Natural killer cell treated with Interleukin-12 subunit alpha and Interleukin-12 subunit beta and Interleukin-15 and Interleukin-18, amount 100 ng/mL, for 72 hours (primary cell): Measurements from ENCODE around the gene CHST13. TPM values are rescaled to one million over a fixed set of nuclear protein-coding genes. Genes with fewer than 3 reads are reported as not detected.
A peak's percentile ranks its signal among the peaks of the same experiment; 100 is the strongest.

Experiments used
- ATAC-seq, 2 donors: fragments of 150-1000 bp; cut with Tn5 transposase in 1 of 2; sonication (Bioruptor Pico), chemical (Tn5 transposase) in 1 of 2; 2 replicates each; pipeline ENCODE4 v1.10.0; 2021
- DNase-seq: peaks from one replicate; pipeline ENCODE4 v3.0.0; 2022; ENCODE audit warnings: low spot score
- H3K27ac Mint-ChIP-seq, 2 donors: 1 replicate in 1 of 2; 2 replicates in 1 of 2; pipeline ENCODE4 v1.8.0; 2022; ENCODE audit warnings: mixed read lengths in 2 of 2, mild to moderate bottlenecking in 1 of 2, moderate library complexity in 1 of 2
- H3K27me3 Mint-ChIP-seq, 2 donors: 1 replicate in 1 of 2; 2 replicates in 1 of 2; pipeline ENCODE4 v1.8.0; 2022; ENCODE audit warnings: mixed read lengths in 2 of 2
- H3K36me3 Mint-ChIP-seq: one replicate; pipeline ENCODE4 v1.8.0; 2022; ENCODE audit warnings: mixed read lengths
- H3K4me1 Mint-ChIP-seq, 2 donors: 1 replicate in 1 of 2; 2 replicates in 1 of 2; pipeline ENCODE4 v1.8.0; 2022; ENCODE audit warnings: low read depth in 2 of 2, mixed read lengths in 2 of 2, mild to moderate bottlenecking in 1 of 2
- H3K4me3 Mint-ChIP-seq: one replicate; pipeline ENCODE4 v1.8.0; 2022; ENCODE audit warnings: mixed read lengths
- H3K9me3 Mint-ChIP-seq: 2 replicates; pipeline ENCODE4 v1.8.0; 2022; ENCODE audit warnings: mixed read lengths
- total RNA-seq, 2 donors: library from RNA; stranded (reverse); gene quantifications; one replicate each; pipeline ENCODE4 v1.2.3, GENCODE V29; 2022

The CHST13 gene
- total RNA-seq, 2 donors from 2014 or later, result 0.98 TPM; not detected in 1

DNA sequence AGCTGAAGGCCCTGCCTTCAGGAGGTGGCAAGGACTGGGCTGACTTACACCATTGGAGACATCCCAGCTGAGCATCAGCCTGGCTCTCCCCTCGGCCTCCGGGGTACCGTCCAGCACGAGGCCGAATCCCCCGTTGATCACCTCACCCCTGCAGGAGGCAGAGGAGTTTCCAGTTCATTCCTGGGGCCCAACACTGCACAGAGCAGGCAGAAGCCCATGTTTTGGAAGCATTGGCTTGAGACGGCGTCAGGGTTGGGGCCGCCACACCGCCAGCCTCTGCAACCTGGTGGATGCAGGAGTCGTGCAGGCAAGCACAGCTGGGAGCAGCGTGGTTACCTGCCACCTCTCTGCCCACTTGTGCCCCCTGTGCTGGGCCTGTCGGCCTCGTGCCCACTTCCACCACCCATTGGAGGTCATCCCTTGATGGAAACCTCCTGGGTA is 40.6 kb upstream of the CHST13 start:
- H3K36me3 Mint-ChIP-seq, result no peaks in the 10 kb centered on the region
- no peak overlapping the region for H3K27ac Mint-ChIP-seq
- no peak for ATAC-seq
- H3K4me3 Mint-ChIP-seq, result no peak overlapping the region
- H3K9me3 Mint-ChIP-seq, result no peaks in the 10 kb centered on the region
- no peak for DNase-seq
- peaks cover 7% of the 10 kb centered on the region in 2 donors for H3K4me1 Mint-ChIP-seq
- H3K27me3 Mint-ChIP-seq, result no peaks in the 10 kb centered on the region

DNA sequence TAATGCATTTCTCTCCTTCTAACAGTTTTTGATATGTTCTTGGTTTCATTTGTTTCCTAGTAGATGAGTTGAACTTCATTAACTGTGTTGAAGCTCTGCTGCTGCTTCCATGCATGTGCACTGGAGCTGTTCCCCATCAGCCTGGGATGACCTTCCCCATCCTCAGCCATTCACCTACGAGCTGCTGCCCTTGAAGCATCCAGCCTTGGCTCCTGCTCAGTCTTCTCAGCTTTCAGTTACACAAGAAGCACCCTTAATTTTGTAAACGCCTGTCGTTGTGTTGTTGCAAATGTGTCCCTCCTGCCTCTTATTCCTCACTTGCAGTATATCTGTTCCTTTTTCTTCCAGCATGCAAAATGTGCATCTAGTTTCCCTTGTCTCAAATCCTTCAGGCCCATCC is 39.8 kb upstream of the CHST13 start:
- Mint-ChIP-seq H3K4me3 (no peak overlapping the region), H3K4me1 (peaks cover 7% of the 10 kb centered on the region in 2 donors), H3K27ac (no peak overlapping the region), H3K36me3 (no peaks in the 10 kb centered on the region), H3K27me3 (no peaks in the 10 kb centered on the region), H3K9me3 (no peaks in the 10 kb centered on the region)
- no peak for DNase-seq
- ATAC-seq, result no peak

DNA sequence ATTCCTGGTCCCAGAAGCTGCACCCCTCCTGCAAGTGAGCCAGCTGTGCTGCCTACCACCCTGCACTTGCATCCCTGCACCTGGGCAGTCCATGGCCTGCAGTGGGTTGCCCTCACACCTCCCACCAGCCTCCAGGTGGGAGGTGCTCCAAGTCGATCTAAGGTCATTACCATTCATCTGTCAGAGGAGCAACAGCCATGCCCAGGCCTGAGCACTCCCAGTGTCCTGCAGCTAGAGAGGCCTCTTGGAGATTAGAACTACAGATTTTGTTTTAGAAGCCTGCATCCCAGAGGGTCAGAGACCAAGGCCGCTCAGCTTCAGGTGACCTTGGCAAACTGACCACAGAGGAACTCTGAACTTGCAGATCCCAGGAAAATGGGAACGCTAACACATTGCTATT is 39.3 kb upstream of the CHST13 start:
- ATAC-seq (no peak), DNase-seq (no peak)
- Mint-ChIP-seq H3K9me3 (no peaks in the 10 kb centered on the region), H3K4me3 (no peak overlapping the region), H3K27me3 (no peaks in the 10 kb centered on the region), H3K27ac (no peak overlapping the region), H3K4me1 (peaks cover 7% of the 10 kb centered on the region in 2 donors), H3K36me3 (no peaks in the 10 kb centered on the region)

DNA sequence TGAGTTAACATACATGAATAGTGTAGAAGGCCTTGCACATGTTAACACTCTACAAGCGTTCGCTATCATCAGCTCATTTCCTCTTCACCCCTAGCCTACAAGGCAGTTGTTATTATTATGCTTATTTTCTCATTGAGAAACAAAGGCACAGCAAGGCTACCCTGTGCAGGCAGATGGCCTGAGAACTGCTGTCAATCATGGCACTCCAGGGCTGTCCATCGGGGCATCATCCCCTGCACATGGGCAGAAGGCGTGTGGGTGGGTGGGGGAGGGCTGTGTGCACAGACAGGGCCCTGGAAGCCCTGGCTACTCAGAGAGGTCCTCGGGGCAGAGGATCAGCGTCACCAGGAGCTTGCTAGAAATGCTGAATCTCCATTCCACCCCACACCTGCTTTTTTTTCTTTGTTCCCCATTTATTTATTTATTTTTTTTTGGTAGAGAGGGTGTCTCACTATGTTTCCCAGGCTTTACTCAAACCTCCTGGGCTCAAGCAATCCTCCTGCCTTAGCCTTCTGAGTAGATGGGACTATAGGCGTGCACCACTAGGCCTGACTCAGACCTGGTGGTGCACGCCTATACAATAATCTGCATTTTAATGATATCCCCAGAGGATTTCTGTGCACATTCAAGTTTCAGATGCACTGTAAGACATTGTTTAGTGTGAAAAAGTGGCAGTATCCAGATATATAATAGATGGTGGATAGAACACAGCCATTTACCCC is 38.6 kb upstream of the CHST13 start:
- DNase-seq (no peak), ATAC-seq (no peak)
- Mint-ChIP-seq H3K27me3 (no peaks in the 10 kb centered on the region), H3K9me3 (no peaks in the 10 kb centered on the region), H3K36me3 (no peaks in the 10 kb centered on the region), H3K4me3 (no peak overlapping the region), H3K27ac (no peak overlapping the region), H3K4me1 (peaks cover 7% of the 10 kb centered on the region in 2 donors)

DNA sequence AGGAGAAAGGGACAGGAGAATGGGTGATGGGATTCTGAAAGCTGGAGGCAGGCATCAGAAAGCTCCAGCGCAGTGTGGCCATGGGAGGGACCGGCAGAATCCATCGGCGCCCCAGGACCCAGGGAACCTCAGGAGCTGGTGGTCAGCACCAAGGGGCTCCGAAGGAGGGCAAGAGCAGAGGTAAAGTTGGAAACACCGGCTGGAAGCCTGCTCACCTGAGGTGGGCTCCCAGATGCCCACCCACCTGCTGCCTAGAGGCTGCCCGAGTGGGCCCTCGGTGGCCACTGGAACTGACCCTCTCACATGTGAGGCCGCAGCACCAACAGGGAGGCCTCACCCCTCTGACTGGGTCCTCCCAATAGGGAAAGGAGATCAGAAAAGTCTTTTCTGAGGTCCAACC is 38.0 kb upstream of the CHST13 start:
- Mint-ChIP-seq H3K36me3 (no peaks in the 10 kb centered on the region), H3K27me3 (no peaks in the 10 kb centered on the region), H3K9me3 (no peaks in the 10 kb centered on the region), H3K4me1 (peaks cover 7% of the 10 kb centered on the region in 2 donors), H3K4me3 (no peak overlapping the region), H3K27ac (no peak overlapping the region)
- ATAC-seq (no peak), DNase-seq (no peak)

GRCh38 chr3:126486360-126486847 is 37.6 kb upstream of the CHST13 start:
- H3K36me3 Mint-ChIP-seq, result no peaks in the 10 kb centered on the region
- DNase-seq (no peak), ATAC-seq (no peak)
- H3K4me1 Mint-ChIP-seq, result peaks cover 7% of the 10 kb centered on the region in 2 donors
- H3K27me3 Mint-ChIP-seq, result no peaks in the 10 kb centered on the region
- H3K4me3 Mint-ChIP-seq, result no peak overlapping the region
- no peaks in the 10 kb centered on the region for H3K9me3 Mint-ChIP-seq
- no peak overlapping the region for H3K27ac Mint-ChIP-seq

DNA sequence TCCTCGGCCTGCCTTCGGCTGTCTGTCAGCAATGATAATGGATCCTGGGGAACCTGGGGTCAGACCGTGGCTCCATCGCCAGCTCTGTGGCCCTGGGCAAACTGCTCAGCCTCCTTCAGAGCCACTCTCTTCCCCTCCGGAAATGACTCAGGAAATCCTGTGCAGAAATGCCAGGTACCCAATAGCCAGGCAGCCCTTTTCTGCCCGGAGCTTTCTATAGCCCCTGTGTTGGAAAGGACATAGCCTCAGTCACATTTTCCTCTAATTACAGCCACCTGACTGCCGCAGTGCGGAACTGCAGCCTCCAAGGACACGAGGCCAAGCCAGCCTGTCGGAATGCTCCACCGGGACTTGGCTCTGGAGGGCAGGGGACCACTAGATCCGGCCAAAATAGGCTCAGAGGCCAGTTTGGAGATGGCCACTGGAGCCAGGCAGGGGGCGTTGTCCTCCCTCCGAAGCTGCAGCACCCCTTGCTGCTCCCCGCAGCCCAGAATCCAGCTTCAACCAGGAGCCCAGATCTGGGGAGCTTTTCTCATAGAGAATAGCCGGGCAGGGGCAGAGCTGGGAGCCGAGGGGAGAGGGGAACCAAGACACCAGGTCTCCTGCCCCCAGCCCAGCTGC is 36.7 kb upstream of the CHST13 start:
- H3K36me3 Mint-ChIP-seq, result no peaks in the 10 kb centered on the region
- peak overlapping the region in 1 of 2 donors; percentile 70 for H3K27ac Mint-ChIP-seq
- no peaks in the 10 kb centered on the region for H3K27me3 Mint-ChIP-seq
- no peak for DNase-seq
- peak; percentile 48 to 58 for ATAC-seq
- H3K4me3 Mint-ChIP-seq, result no peak overlapping the region
- no peaks in the 10 kb centered on the region for H3K9me3 Mint-ChIP-seq
- peaks cover 7% of the 10 kb centered on the region in 2 donors for H3K4me1 Mint-ChIP-seq

DNA sequence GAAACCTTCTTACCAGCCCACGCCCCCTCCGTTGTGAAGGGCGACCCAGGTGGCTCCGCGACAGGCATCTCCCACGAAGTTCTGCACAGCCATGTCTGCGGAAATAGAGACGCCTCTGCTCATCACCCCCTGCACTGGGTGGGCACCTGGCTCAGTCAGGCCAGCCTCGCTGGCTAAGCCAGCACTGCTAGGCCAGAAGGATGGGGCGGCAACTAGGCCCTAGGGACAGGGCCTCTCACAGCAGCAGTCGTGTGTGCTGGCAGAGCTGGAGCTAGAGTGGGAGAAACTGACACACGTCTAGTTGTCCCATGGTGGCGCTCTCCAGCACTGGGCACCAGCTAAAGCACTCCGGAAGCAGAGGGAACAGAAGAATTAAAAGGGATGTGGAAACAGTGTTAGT is 35.8 kb upstream of the CHST13 start:
- no peaks in the 10 kb centered on the region for H3K27me3 Mint-ChIP-seq
- H3K9me3 Mint-ChIP-seq, result no peaks in the 10 kb centered on the region
- H3K27ac Mint-ChIP-seq, result no peak overlapping the region
- no peak for ATAC-seq
- H3K36me3 Mint-ChIP-seq, result no peaks in the 10 kb centered on the region
- H3K4me1 Mint-ChIP-seq, result peaks cover 7% of the 10 kb centered on the region in 2 donors
- no peak for DNase-seq
- H3K4me3 Mint-ChIP-seq, result no peak overlapping the region

DNA sequence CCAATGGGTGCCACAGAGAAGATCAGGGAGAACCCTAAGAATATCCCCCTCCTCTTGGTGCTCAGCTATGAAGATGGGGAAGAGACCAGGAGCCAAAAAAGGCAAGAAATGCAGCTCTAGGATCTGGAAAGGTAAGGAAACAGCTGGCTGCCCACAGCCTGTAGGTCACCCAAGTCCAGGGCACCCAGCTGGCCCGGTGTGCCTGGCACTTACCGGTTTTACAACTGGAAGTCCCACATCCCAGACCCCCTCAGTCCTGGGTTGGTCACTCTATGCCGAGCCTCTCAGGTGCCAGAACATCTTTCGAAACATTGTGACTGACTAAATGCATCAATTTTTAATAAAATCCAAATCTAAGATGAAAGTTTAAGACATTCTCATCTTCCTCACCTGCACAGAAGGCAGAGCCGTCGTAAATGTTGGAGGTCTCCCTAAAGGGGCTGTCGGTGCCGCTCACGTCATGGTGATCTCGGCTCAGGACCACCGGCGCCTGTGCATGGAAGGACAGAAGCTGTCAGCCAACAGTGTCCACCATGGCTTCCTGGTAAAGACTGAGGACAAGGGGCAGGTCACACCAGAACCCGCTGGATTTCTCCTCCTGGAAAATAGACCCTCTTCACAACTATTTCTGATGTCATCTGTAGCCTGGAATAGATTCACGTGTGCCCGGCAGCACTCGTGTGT is 34.9 kb upstream of the CHST13 start:
- no peak for DNase-seq
- no peak for ATAC-seq
- no peaks in the 10 kb centered on the region for H3K9me3 Mint-ChIP-seq
- H3K27me3 Mint-ChIP-seq, result no peaks in the 10 kb centered on the region
- H3K4me3 Mint-ChIP-seq, result no peak overlapping the region
- H3K4me1 Mint-ChIP-seq, result peaks cover 7% of the 10 kb centered on the region in 2 donors
- H3K36me3 Mint-ChIP-seq, result no peaks in the 10 kb centered on the region
- H3K27ac Mint-ChIP-seq, result no peak overlapping the region

GRCh38 chr3:126490619-126491018 is 33.3 kb upstream of the CHST13 start:
- Mint-ChIP-seq H3K4me3 (no peak overlapping the region), H3K9me3 (no peaks in the 10 kb centered on the region), H3K27ac (no peak overlapping the region), H3K4me1 (peaks cover 7% of the 10 kb centered on the region in 2 donors), H3K36me3 (no peaks in the 10 kb centered on the region), H3K27me3 (no peaks in the 10 kb centered on the region)
- no peak for DNase-seq
- no peak for ATAC-seq

DNA sequence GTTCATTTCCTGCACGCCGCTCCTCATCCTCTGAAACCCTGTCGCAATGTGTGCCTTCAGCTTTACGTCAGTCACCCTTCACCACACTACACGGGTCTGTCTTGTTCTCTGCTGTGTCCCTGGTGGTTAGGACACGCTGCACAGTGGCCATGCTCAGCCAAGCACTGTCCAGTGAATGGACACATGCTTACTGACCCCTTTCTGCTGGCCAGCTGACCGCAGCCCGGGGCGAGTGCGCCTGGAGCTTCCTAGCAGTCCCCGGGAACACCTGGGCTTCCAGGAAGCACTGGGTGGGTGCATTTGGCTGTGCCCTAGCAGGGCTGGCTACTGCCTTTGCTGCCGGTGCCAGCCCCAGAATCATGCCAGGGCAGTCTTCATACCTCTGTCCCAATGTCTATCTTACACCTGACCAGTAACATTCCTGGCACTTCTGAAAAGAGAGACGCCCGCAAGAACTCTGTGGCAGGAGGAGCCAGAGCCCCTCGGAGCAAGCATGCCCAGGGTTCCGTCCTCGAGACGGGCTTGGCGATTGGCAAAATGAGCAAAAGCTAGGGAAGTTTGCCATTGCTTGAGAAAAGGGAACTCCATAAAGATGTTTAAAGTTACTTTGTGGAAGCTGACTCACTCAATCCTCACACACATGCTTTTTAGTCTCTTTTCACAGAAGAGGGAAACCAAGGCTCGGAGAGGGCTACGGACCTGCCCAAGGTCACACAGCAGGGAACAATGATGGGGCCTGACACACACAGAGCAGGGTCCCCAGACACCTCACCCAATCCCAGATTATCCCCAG is 32.5 kb upstream of the CHST13 start:
- no peaks in the 10 kb centered on the region for H3K27me3 Mint-ChIP-seq
- H3K4me3 Mint-ChIP-seq, result no peak overlapping the region
- H3K4me1 Mint-ChIP-seq, result peaks cover 4 to 5% of the 10 kb centered on the region in 2 donors
- no peaks in the 10 kb centered on the region for H3K36me3 Mint-ChIP-seq
- no peak overlapping the region for H3K27ac Mint-ChIP-seq
- no peak for DNase-seq
- no peak for ATAC-seq
- no peaks in the 10 kb centered on the region for H3K9me3 Mint-ChIP-seq

DNA sequence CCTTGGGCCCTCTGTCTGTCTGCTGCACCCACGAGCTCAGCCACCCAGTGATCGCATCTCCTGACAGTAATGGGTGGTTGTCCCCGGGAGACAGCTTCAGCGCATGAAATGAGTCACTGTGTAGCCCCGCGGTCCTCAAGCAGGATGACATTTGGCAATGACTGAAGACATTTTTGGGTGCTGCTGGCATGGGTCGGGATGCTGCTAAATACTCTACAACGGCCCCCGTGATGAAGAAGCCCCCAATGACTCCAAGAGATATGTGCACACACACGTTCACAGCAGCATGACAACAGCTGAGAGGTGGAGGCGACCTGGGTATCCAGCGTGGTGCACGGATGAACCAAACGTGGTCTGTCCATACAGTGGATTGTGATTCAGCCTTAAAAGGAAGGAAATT is 30.9 kb upstream of the CHST13 start:
- no peak overlapping the region for H3K27ac Mint-ChIP-seq
- H3K36me3 Mint-ChIP-seq, result no peaks in the 10 kb centered on the region
- H3K27me3 Mint-ChIP-seq, result no peaks in the 10 kb centered on the region
- H3K4me3 Mint-ChIP-seq, result no peak overlapping the region
- H3K9me3 Mint-ChIP-seq, result no peaks in the 10 kb centered on the region
- DNase-seq (no peak), ATAC-seq (no peak)
- peaks cover 0 to 6% of the 10 kb centered on the region in 2 donors for H3K4me1 Mint-ChIP-seq

- no peaks in the 10 kb centered on the region for H3K27me3 Mint-ChIP-seq
- ATAC-seq, result no peak
These were observed 30.2 kb upstream of the CHST13 start for GRCh38 chr3:126493739-126494138.

More at GRCh38 chr3:126493739-126494138, 30.2 kb upstream of the CHST13 start:
- DNase-seq, result no peak
- Mint-ChIP-seq H3K4me1 (peaks cover 0 to 6% of the 10 kb centered on the region in 2 donors), H3K9me3 (no peaks in the 10 kb centered on the region), H3K36me3 (no peaks in the 10 kb centered on the region), H3K27ac (no peak overlapping the region), H3K4me3 (no peak overlapping the region)
